ENCODE data around the gene ANKRD33B.

DNA sequence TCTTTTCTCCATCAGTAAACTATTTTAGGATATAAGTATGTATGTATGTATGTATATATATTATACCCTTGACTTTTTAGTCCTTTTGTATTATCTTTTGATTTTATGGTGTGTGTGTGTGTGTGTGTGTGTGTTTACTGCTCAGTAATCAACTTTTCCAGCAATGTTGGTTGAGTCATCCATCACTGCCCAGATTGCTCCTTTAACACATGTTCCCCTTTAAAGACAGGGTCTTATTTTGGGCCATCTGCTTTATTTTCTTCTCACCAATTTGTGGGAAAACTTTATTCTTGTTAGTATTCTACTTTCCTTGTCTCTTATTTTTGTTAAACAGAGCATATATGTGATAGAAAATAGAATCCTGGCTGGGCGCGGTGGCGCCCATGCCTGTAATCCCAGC lies 28.1 kb downstream of the ANKRD33B start:
- TF ChIP-seq, protein P1, sequence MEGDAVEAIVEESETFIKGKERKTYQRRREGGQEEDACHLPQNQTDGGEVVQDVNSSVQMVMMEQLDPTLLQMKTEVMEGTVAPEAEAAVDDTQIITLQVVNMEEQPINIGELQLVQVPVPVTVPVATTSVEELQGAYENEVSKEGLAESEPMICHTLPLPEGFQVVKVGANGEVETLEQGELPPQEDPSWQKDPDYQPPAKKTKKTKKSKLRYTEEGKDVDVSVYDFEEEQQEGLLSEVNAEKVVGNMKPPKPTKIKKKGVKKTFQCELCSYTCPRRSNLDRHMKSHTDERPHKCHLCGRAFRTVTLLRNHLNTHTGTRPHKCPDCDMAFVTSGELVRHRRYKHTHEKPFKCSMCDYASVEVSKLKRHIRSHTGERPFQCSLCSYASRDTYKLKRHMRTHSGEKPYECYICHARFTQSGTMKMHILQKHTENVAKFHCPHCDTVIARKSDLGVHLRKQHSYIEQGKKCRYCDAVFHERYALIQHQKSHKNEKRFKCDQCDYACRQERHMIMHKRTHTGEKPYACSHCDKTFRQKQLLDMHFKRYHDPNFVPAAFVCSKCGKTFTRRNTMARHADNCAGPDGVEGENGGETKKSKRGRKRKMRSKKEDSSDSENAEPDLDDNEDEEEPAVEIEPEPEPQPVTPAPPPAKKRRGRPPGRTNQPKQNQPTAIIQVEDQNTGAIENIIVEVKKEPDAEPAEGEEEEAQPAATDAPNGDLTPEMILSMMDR (IDR thresholded peaks at IDR 0.05 in 8 of 11, conservative IDR thresholded peaks at IDR 0.05 in 3 of 11) = no peak
- TF ChIP-seq POLR2A (IDR thresholded peaks at IDR 0.05) = no peak
